HG03432 (cell line): ENCODE results near the gene DTX2.
"Not testable (repeated sequence)": the region's sequence is repeated elsewhere in the genome, so short reads cannot be mapped to it uniquely, and the experiment has no call there.

ENCODE experiments used
- ATAC-seq: cut with Tn5 transposase; IDR thresholded peaks from one replicate; pipeline ENCODE4 v1.9.1; 2021; ENCODE audit warnings: mild to moderate bottlenecking, moderate library complexity; ENCODE audit not compliant: unreplicated experiment

The DTX2 gene

GRCh38 chr7:76485822-76486610 is 24.5 kb downstream of the DTX2 start:
- ATAC-seq, result peak; percentile 16

DNA sequence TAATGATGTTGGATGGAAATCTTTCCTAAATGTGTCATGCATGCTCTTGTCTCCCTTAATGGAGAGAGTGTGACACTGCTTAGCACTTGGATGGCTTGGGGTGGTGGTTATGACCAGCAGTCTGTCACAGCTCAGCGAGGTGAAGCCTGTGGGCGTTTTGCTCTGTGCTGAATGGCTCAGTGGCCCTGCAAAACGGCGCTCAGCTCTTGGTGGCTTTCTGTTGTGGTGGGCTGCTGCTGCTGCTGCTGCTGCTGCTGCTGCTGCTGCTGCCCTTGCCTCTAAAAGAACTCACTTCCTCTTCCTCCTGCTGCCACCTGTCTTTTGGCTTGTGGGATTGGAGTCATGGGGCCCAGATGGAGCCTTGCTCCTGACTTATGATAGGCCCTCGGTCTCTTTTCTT is 25.1 kb downstream of the DTX2 start:
- peak; percentile 98 for ATAC-seq

DNA sequence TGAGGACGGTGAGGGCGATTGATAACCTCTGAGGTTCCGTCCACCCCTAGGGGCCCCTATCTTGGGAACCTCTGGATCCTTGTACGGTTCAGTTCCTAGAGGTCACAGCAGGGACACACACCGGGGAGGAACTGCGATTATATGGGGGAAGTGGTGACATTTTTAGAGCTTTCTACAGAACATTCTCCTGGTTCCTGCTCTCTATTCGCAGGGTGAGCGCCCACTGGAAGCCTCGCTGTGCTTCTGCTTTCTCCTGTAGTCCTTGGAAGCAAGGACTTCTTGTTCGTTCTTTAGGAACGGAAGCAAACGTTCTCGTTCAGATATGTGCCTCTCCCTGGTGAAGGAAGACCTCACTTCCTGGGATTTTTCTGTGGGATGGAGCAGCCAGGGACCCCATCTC is 26.5 kb downstream of the DTX2 start:
- not testable (repeated sequence) for ATAC-seq

DNA sequence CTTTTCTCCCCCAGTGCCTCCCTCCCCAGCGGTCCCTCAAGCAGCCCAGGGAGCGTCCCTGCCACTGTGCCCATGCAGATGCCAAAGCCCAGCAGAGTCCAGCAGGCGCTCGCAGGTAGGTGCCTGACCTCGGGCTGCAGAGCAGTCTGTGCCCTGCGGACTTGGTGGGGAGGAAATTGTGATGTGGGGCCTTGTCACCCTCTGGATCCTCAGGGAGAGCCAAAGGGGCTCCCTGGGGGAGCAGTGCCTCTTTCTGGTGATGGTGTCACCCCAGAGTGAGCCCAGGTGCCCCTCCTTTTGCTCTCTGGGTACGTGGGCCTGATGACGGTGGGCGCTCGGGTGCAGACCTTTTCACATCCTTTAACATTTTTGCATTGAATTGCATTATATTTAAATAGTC is 30.6 kb downstream of the DTX2 start:
- not testable (repeated sequence) for ATAC-seq

DNA sequence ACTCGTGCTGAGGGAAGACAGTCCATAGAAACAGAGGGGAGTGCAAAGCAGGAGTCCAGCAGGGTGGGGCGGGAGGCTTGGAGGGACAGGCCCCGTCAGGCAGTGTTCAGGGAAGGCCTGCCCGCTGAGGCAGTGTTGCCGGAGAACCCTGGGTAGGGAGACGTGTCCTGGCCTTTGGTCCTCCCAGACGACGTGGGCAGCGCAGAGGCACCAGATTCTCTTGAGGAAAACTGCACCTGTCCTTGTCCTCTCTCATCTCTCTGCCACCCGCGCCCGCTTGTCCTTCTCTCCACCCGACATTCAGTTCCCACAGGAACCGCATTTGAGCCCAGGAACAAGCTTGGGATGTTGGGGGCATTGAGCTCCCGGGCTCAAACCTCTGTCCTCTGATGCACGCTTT is 34.2 kb downstream of the DTX2 start:
- ATAC-seq, result not testable (repeated sequence)

GRCh38 chr7:76497918-76498582 is 36.5 kb downstream of the DTX2 start:
- not testable (repeated sequence) for ATAC-seq

- ATAC-seq, result not testable (repeated sequence)
Measured at GRCh38 chr7:76498583-76499200, 37.2 kb downstream of the DTX2 start.

- not testable (repeated sequence) for ATAC-seq
Measured at GRCh38 chr7:76499201-76499923, 37.9 kb downstream of the DTX2 start.

DNA sequence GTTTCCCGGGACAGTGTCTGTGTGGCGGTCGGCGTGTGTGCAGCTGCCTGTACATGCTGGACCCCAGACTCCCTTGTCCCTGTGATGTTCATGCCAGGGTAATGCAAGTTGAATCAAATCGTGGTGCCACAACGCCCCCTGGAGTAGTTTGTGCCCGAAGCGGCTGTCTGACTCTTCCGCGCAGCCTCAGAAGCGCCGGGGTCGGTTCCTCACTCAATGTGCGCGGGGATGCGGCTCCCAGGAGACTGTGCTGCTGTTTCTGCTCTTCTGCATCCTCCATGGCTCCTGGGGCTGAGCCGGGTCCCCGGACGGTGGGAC is 38.4 kb downstream of the DTX2 start:
- not testable (repeated sequence) for ATAC-seq

DNA sequence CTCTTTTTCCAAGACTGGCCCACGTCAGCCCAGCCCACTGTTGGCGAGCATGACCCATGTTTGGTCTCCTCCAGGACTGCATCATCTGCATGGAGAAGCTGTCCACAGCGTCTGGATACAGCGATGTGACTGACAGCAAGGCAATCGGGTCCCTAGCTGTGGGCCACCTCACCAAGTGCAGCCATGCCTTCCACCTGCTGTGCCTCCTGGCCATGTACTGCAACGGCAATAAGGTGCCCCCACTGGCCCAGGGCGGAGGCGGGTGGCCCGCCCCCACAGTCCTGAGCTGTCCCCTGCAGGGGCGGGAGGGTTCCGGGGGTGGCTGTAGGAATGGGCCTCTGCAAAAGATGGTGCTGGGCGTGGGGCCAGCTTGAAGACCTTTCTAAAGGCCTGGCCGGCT is 40.7 kb downstream of the DTX2 start:
- ATAC-seq, result not testable (repeated sequence)

GRCh38 chr7:76502836-76503235 is 41.3 kb downstream of the DTX2 start:
- not testable (repeated sequence) for ATAC-seq

DNA sequence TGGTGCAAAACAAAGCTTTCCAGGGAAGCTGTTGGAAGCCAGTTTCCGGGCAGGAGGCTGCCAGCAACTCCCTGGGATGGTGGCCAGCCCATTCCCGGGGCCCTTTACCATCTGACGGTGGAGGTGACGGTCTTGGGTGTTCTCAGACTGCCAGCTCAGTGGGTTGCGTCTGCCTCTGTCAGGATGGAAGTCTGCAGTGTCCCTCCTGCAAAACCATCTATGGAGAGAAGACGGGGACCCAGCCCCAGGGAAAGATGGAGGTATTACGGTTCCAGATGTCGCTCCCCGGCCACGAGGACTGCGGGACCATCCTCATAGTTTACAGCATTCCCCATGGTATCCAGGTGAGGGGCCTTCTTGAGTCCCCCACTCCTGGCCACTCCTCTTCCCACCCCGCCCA is 41.7 kb downstream of the DTX2 start:
- not testable (repeated sequence) for ATAC-seq

GRCh38 chr7:76504351-76505167 is 43.0 kb downstream of the DTX2 start:
- ATAC-seq, result not testable (repeated sequence)

DNA sequence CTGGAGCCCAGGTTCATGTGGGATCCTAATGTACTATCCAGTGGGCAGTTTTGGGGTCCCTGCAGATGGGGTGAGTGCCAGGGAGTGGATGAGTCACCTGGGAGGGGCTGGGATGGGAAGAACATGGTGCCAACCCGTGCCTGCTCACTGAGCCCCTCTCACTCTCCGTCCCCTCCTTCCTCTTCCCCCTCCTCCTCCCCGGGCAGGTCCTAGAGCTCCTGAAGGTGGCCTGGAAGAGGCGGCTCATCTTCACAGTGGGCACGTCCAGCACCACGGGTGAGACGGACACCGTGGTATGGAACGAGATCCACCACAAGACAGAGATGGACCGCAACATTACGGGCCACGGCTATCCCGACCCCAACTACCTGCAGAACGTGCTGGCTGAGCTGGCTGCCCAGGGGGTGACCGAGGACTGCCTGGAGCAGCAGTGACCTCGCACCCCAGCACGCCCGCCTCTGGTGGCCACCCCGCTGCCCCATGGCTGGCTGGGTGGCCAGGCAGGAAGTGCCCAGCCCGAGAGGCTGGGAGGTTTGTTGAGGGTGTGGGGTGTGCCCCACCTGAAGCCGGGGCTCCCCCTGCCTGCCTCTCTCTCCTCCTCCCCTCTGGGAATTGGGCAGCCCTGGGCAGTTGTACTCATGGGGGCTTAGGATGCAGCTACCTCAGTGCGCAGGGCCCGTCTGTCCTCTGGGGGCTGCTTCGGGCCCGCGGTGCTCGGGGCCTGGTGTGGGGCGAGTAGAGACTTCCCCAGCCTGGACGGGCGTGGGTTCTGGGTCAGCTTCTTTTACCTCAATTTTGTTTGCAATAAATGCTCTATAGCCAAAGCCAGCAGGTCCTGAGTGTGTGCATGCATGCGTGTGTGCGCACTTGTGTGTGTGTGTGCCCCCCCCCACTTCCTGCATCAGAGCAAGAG is 43.9 kb downstream of the DTX2 start:
- ATAC-seq, result no peak

DNA sequence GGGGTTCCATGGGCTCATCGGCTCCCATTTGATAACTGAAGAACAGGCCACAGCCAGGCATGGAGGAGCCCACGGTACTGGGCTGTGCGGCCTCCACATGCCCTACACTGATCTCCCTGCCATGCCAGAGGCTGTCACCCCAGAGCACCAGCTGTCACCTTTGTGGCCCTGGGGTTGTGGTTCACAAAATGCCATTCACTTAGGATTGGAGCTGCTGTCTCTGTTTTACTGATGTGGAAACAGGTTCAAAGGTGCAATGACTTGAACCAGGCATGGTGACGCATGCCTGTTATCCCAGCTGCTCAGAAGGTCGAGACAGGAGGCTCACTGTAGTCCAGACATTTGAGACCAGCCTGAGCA is 44.6 kb downstream of the DTX2 start:
- ATAC-seq, result no peak

DNA sequence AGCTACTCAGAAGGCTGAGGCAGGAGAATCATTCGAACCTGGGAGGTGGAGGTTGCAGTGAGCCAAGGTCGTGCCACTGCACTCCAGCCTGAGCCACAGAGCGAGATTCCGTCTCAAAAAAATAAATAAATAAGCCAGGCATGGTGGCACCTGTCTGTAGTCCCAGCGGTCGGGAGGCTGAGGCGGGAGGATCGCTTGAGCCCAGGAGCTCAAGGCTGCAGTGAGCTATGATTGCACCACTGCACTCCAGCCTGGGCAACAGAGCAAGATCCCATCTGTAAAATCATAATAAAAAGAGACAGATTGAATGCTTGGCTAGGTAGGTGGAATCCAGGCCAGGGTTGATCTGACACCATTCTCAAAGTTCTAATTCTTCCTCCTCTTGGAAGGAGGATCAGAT is 45.1 kb downstream of the DTX2 start:
- not testable (repeated sequence) for ATAC-seq

DNA sequence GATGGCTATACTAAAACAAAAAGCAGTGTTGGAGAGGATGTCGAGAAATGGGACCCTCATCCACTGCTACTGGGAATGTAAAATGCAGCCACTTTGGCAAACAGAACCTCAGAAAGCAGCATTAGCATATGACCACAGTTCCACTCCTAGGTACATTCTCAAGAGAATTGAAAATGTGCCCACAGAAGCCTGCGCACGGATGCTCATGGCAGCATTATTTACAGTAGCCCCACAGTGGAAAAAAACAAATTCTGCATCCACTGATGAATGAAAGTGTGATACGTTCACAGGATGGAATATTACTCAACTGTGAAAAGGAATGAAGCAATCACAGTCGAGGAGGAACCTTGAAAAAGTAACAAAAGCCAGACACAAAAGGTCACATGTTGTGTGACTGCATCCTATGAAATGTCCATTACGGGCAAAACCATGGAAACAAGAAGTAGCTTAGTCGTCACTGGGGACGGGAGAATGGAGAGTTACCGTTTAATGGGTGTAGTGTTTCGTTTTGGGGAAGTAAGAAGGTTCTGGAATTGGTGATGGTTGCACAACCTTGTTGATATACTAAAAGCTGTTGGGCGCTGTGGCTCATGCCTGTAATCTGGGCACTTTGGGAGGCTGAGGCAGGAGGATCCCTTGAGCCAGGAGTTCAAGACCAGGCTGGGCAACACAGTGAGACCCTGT is 46.4 kb downstream of the DTX2 start:
- ATAC-seq, result no peak

- no peak for ATAC-seq
Measured at GRCh38 chr7:76509931-76510877, 48.7 kb downstream of the DTX2 start, which contains the start of gene UPK3B. TSS of gene UPK3B (plus strand) at chr7:76510552. CDS start at chr7:76510653, 101 bp downstream.
